IMR-90 (cell line): Measurements from ENCODE around the gene MKNK2. TPM values are rescaled to one million over a fixed set of nuclear protein-coding genes. Genes with fewer than 3 reads are reported as not detected.

ENCODE experiments used
- ATAC-seq: fragments of 200-7000 bp; cut with Tn5 transposase; 2 replicates; pipeline ENCODE4 v1.9.1; 2020; ENCODE audit warnings: low read depth, mild to moderate bottlenecking, moderate library complexity
- BruUV-seq: library from RNA; stranded (reverse); fragments of 400-500 nt; replicated peaks from 2 replicates; lab custom pipeline; 2021; lab: Mats Ljungman, UMichigan
- CTCF ChIA-PET: fragments of 300-600 bp; formaldehyde crosslinking; extraction: SDS; loops from one replicate; lab custom pipeline; 2021; ENCODE audit warnings: antibody characterized with exemption; lab: Yijun Ruan, JAX
- POLR2A ChIA-PET: fragments of 300-600 bp; sonication (Branson Sonifier 250); formaldehyde crosslinking; loops from one replicate; lab custom pipeline; 2022; ENCODE audit warnings: antibody characterized with exemption; ENCODE audit not compliant: unreplicated experiment; lab: Charles Lee
- DNase-seq: peaks from one replicate; pipeline ENCODE4 v3.0.0; 2013
- H2AFZ ChIP-seq: replicated peaks from 2 replicates; pipeline ENCODE3; 2013; ENCODE audit warnings: low read length, mild to moderate bottlenecking; ENCODE audit not compliant: poor library complexity
- H2AK5ac ChIP-seq: 2 replicates; pipeline ENCODE4 v1.6.1; 2013; ENCODE audit warnings: low read depth, low read length, inconsistent platforms
- H2AK9ac ChIP-seq: replicated peaks from 2 replicates; pipeline ENCODE3; 2013; ENCODE audit warnings: mild to moderate bottlenecking, low read depth, low read length, moderate library complexity; ENCODE audit not compliant: poor library complexity
- H2BK120ac ChIP-seq: 2 replicates; pipeline ENCODE4 v1.6.1; 2013; ENCODE audit warnings: low read depth, low read length, inconsistent platforms
- H2BK15ac ChIP-seq: 3 replicates; pipeline ENCODE4 v1.6.1; 2013; ENCODE audit warnings: low read depth, low read length, inconsistent platforms
- H2BK20ac ChIP-seq: 2 replicates; pipeline ENCODE4 v1.6.1; 2013; ENCODE audit warnings: low read depth, mild to moderate bottlenecking, inconsistent platforms, low read length, moderate library complexity
- H2BK5ac ChIP-seq: 2 replicates; pipeline ENCODE4 v1.6.1; 2013; ENCODE audit warnings: mild to moderate bottlenecking, low read depth, low read length, inconsistent platforms; ENCODE audit not compliant: poor library complexity, severe bottlenecking
- H3K14ac ChIP-seq: replicated peaks from 2 replicates; pipeline ENCODE4 v1.6.1; 2013; ENCODE audit warnings: low read depth, low read length, inconsistent platforms
- H3K18ac ChIP-seq: 2 replicates; pipeline ENCODE4 v1.6.1; 2013; ENCODE audit warnings: low read depth, low read length, control low read depth
- H3K23ac ChIP-seq: 2 replicates; pipeline ENCODE4 v1.6.1; 2013; ENCODE audit warnings: low read depth, low read length, inconsistent platforms
- H3K27ac ChIP-seq: 2 replicates; pipeline ENCODE4 v1.5.1; 2013; ENCODE audit warnings: mild to moderate bottlenecking, control low read depth, low read length; ENCODE audit not compliant: insufficient read depth
- H3K27me3 ChIP-seq: 2 replicates; pipeline ENCODE4 v1.6.1; 2013; ENCODE audit warnings: low read length; ENCODE audit not compliant: control insufficient read depth, insufficient read depth
- H3K36me3 ChIP-seq: 2 replicates; pipeline ENCODE4 v1.6.1; 2013; ENCODE audit warnings: low read length, mixed read lengths; ENCODE audit not compliant: control insufficient read depth, insufficient read depth
- H3K4ac ChIP-seq: 2 replicates; pipeline ENCODE4 v1.6.1; 2013; ENCODE audit warnings: low read depth, low read length, inconsistent platforms
- H3K4me1 ChIP-seq: 2 replicates; pipeline ENCODE4 v1.6.1; 2013; ENCODE audit warnings: low read length, mixed read lengths; ENCODE audit not compliant: control insufficient read depth, insufficient read depth
- H3K4me2 ChIP-seq: 2 replicates; pipeline ENCODE4 v1.6.1; 2013; ENCODE audit warnings: low read depth, mild to moderate bottlenecking, control low read depth, low read length, moderate library complexity
- H3K4me3 ChIP-seq: 2 replicates; pipeline ENCODE4 v1.5.1; 2013; ENCODE audit warnings: low read depth, mild to moderate bottlenecking, control low read depth, low read length, moderate library complexity; ENCODE audit not compliant: insufficient read depth
- H3K56ac ChIP-seq: 2 replicates; pipeline ENCODE4 v1.6.1; 2013; ENCODE audit warnings: low read length, inconsistent platforms; ENCODE audit not compliant: insufficient read depth; ENCODE audit errors: extremely low read depth
- H3K79me1 ChIP-seq, 2 experiments: 2 replicates each; pipeline ENCODE4 v1.6.1; 2013; ENCODE audit warnings: low read length in 2 of 2, inconsistent platforms in 1 of 2, low read depth in 1 of 2
- H3K9ac ChIP-seq: 2 replicates; pipeline ENCODE4 v1.6.1; 2013; ENCODE audit warnings: low read depth, low read length, control low read depth
- H3K9me1 ChIP-seq: 2 replicates; pipeline ENCODE4 v1.6.1; 2013; ENCODE audit warnings: low read length, inconsistent platforms; ENCODE audit not compliant: insufficient read depth
- H3K9me3 ChIP-seq: 2 replicates; pipeline ENCODE4 v1.6.1; 2013; ENCODE audit warnings: low read length; ENCODE audit not compliant: control insufficient read depth, insufficient read depth
- H4K20me1 ChIP-seq: 2 replicates; pipeline ENCODE4 v1.6.1; 2013; ENCODE audit warnings: low read length, inconsistent platforms; ENCODE audit not compliant: insufficient read depth
- H4K5ac ChIP-seq: 2 replicates; pipeline ENCODE4 v1.6.1; 2013; ENCODE audit warnings: mild to moderate bottlenecking, low read depth, low read length, control low read depth
- H4K8ac ChIP-seq, 2 experiments: 2 replicates each; pipeline ENCODE4 v1.6.1; 2013; ENCODE audit warnings: low read depth in 2 of 2, low read length in 2 of 2, control low read depth in 1 of 2, inconsistent platforms in 1 of 2
- H4K91ac ChIP-seq: 2 replicates; pipeline ENCODE4 v1.6.1; 2013; ENCODE audit warnings: low read depth, low read length, inconsistent platforms; ENCODE audit not compliant: insufficient read depth
- BHLHE40 ChIP-seq: fragments of 150-350 bp; IDR thresholded peaks from 2 replicates; pipeline ENCODE4 v1.6.1; 2016; ENCODE audit warnings: mild to moderate bottlenecking, low read depth, low read length
- CEBPB ChIP-seq: IDR thresholded peaks from 2 replicates; pipeline ENCODE4 v1.6.1; 2012; ENCODE audit warnings: low read depth, low read length, improper control_type of control experiment
- CHD1 ChIP-seq: IDR thresholded peaks from 2 replicates; pipeline ENCODE4 v1.6.1; 2012; ENCODE audit warnings: low read depth, low read length, improper control_type of control experiment
- FOS ChIP-seq: fragments of 150-350 bp; IDR thresholded peaks from 2 replicates; pipeline ENCODE4 v1.6.1; 2016; ENCODE audit warnings: low read depth, low read length
- MAFK ChIP-seq: IDR thresholded peaks from 2 replicates; pipeline ENCODE4 v1.6.1; 2012; ENCODE audit warnings: low read depth, low read length, improper control_type of control experiment
- MAZ ChIP-seq: IDR thresholded peaks from 2 replicates; pipeline ENCODE4 v1.6.1; 2012; ENCODE audit warnings: low read depth, mild to moderate bottlenecking, low read length, improper control_type of control experiment, moderate library complexity, borderline replicate concordance
- MXI1 ChIP-seq: IDR thresholded peaks from 2 replicates; pipeline ENCODE4 v1.6.1; 2012; ENCODE audit warnings: low read depth, mild to moderate bottlenecking, low read length, moderate library complexity, borderline replicate concordance
- NFE2L2 ChIP-seq: fragments of 150-350 bp; IDR thresholded peaks from 2 replicates; pipeline ENCODE4 v1.6.1; 2016; ENCODE audit warnings: low read depth, mild to moderate bottlenecking, low read length
- POLR2A ChIP-seq: IDR thresholded peaks from 2 replicates; pipeline ENCODE4 v1.6.1; 2012; ENCODE audit warnings: mild to moderate bottlenecking, low read depth, low read length
- RAD21 ChIP-seq: IDR thresholded peaks from 2 replicates; pipeline ENCODE4 v1.6.1; 2012; ENCODE audit warnings: low read length, improper control_type of control experiment
- RCOR1 ChIP-seq: IDR thresholded peaks from 2 replicates; pipeline ENCODE4 v1.6.1; 2012; ENCODE audit warnings: mild to moderate bottlenecking, low read length, improper control_type of control experiment; ENCODE audit not compliant: insufficient replicate concordance
- RFX5 ChIP-seq: IDR thresholded peaks from 2 replicates; pipeline ENCODE4 v1.8.0; 2012; ENCODE audit warnings: low read depth, mild to moderate bottlenecking, low read length, moderate library complexity
- SMC3 ChIP-seq: fragments of 150-350 bp; IDR thresholded peaks from 2 replicates; pipeline ENCODE4 v1.6.1; 2016; ENCODE audit warnings: low read depth, mild to moderate bottlenecking, antibody characterized with exemption, low read length, moderate library complexity
- WGBS, 2 experiments: methylation state at CpG; one replicate each; pipeline versions ENCODE4 v1.1.5 to v1.1.7; 2013; ENCODE audit warnings: missing lambda C conversion rate in 2 of 2; ENCODE audit not compliant: insufficient read length in 1 of 2; ENCODE audit errors: extremely low coverage in 2 of 2; 5-methylcytosine and 5-hydroxymethylcytosine counted together
- dilution Hi-C: fragments of 300-500 bp; cut with HindIII; formaldehyde crosslinking; loops from one replicate; pipeline ENCODE4 v1.14.3; 2018; ENCODE audit warnings: low sequenced_read_pairs; ENCODE audit not compliant: unreplicated experiment
- in situ Hi-C: fragments of 300-500 bp; cut with MboI; formaldehyde crosslinking; loops from 3 replicates; pipeline ENCODE4 v1.14.3; 2019; ENCODE audit warnings: low sequenced_read_pairs, inconsistent platforms, mixed read lengths
- intact Hi-C: fragments of 100-400 bp; cut with micrococcal nuclease; formaldehyde crosslinking; loops from 2 replicates; pipeline ENCODE4 v1.10.0; 2022
- polyA plus RNA-seq, 3 experiments: library from polyadenylated mRNA; depleted of rRNA; stranded (reverse); fragments of >200 nt; gene quantifications; 2 replicates each; pipeline ENCODE4 v1.2.3, GENCODE V29; 2012; ENCODE audit warnings: low replicate concordance in 1 of 3
- total RNA-seq: library from RNA; depleted of rRNA; stranded (reverse); fragments of >200 nt; gene quantifications from 2 replicates; pipeline ENCODE4 v1.2.3, GENCODE V29; 2012
- TF ChIP-seq, protein P1 (sequence below): fragments of 150-350 bp; IDR thresholded peaks from 2 replicates; pipeline ENCODE4 v1.6.1; 2017; ENCODE audit warnings: mild to moderate bottlenecking, antibody characterized with exemption, low read length, low read depth
- TF ChIP-seq, protein P2 (sequence below): conservative IDR thresholded peaks from 2 replicates; pipeline ENCODE4 v1.5.1; 2012; ENCODE audit warnings: mild to moderate bottlenecking, low read depth, low read length, improper control_type of control experiment
- TF ChIP-seq, protein P3 (sequence below): fragments of 150-350 bp; IDR thresholded peaks from 2 replicates; pipeline ENCODE4 v1.6.1; 2016; ENCODE audit warnings: low read depth, mild to moderate bottlenecking, low read length, moderate library complexity, borderline replicate concordance

MKNK2 gene
- total and polyA plus RNA-seq, 2 of the 4 experiments (the other 2 are of a cell fraction): 21.9 to 31.8 TPM

DNA sequence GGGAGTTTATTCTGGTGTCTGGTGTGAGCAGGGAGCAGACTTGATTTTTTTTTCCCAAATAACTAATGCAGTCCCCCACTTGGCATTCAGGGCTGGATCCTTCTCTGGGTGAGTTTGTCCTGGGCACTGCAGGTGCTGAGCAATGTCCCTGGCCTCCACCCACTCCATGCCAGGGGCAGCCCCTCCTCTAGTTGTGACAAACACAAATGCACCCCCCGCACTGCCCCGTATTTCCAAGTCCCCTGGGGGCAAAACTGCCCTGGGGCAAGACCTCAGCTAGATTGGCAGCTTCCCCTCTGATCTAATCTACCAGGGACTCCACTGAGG, 38.6 kb upstream of the MKNK2 start:
- Histone ChIP-seq H3K4me3 (no peak overlapping the region), H3K27ac (no peak overlapping the region), H3K4ac (no peak overlapping the region), H2BK120ac (no peak overlapping the region), H3K14ac (no peak overlapping the region), H3K79me1 (peaks cover 26 to 83% of the 10 kb centered on the region in 2 experiments), H3K9me3 (no peaks in the 10 kb centered on the region), H3K36me3 (peaks cover 11% of the 10 kb centered on the region; the same call in 1 of the 2 replicates), H2BK5ac (no peak overlapping the region), H3K9me1 (peaks cover 23% of the 10 kb centered on the region), H2BK20ac (no peak overlapping the region), H2AFZ (no peak overlapping the region), H4K20me1 (peaks cover 26% of the 10 kb centered on the region), H4K91ac (no peak overlapping the region), H4K5ac (no peak overlapping the region), H2AK5ac (no peak overlapping the region), H2BK15ac (no peak overlapping the region), H3K4me2 (no peak overlapping the region), H4K8ac (no peak overlapping the region), H3K9ac (no peak overlapping the region), H3K18ac (no peak overlapping the region), H3K4me1 (peaks cover 9% of the 10 kb centered on the region), H3K23ac (no peak overlapping the region), H3K56ac (no peak overlapping the region), H2AK9ac (peak overlapping the region; percentile 96), H3K27me3 (no peaks in the 10 kb centered on the region)
- dilution Hi-C loops: no loop called here
- BruUV-seq: no TSS peak
- WGBS, 2 experiments: no CpG with 5 or more reads among the region's 2 CpGs
- ATAC-seq: no peak
- POLR2A ChIA-PET: no interaction called here
- TF ChIP-seq, protein P1, sequence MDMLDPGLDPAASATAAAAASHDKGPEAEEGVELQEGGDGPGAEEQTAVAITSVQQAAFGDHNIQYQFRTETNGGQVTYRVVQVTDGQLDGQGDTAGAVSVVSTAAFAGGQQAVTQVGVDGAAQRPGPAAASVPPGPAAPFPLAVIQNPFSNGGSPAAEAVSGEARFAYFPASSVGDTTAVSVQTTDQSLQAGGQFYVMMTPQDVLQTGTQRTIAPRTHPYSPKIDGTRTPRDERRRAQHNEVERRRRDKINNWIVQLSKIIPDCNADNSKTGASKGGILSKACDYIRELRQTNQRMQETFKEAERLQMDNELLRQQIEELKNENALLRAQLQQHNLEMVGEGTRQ: no peak
- no peak for TF ChIP-seq FOS
- TF ChIP-seq MAZ: no peak
- no peak for TF ChIP-seq RFX5
- no peak for TF ChIP-seq SMC3
- no peak for TF ChIP-seq BHLHE40
- no peak for TF ChIP-seq CHD1
- TF ChIP-seq CEBPB: no peak
- TF ChIP-seq MXI1: no peak
- TF ChIP-seq RAD21: no peak
- no peak for TF ChIP-seq MAFK
- no peak for TF ChIP-seq POLR2A
- TF ChIP-seq, protein P2, sequence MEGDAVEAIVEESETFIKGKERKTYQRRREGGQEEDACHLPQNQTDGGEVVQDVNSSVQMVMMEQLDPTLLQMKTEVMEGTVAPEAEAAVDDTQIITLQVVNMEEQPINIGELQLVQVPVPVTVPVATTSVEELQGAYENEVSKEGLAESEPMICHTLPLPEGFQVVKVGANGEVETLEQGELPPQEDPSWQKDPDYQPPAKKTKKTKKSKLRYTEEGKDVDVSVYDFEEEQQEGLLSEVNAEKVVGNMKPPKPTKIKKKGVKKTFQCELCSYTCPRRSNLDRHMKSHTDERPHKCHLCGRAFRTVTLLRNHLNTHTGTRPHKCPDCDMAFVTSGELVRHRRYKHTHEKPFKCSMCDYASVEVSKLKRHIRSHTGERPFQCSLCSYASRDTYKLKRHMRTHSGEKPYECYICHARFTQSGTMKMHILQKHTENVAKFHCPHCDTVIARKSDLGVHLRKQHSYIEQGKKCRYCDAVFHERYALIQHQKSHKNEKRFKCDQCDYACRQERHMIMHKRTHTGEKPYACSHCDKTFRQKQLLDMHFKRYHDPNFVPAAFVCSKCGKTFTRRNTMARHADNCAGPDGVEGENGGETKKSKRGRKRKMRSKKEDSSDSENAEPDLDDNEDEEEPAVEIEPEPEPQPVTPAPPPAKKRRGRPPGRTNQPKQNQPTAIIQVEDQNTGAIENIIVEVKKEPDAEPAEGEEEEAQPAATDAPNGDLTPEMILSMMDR: no peak
- TF ChIP-seq, protein P3, sequence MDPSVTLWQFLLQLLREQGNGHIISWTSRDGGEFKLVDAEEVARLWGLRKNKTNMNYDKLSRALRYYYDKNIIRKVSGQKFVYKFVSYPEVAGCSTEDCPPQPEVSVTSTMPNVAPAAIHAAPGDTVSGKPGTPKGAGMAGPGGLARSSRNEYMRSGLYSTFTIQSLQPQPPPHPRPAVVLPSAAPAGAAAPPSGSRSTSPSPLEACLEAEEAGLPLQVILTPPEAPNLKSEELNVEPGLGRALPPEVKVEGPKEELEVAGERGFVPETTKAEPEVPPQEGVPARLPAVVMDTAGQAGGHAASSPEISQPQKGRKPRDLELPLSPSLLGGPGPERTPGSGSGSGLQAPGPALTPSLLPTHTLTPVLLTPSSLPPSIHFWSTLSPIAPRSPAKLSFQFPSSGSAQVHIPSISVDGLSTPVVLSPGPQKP: no peak
- no peak for TF ChIP-seq NFE2L2
- no peak for TF ChIP-seq RCOR1
- intact Hi-C loops: no loop called here
- no peak for DNase-seq
- in situ Hi-C loops: no loop called here
- CTCF ChIA-PET: no interaction called here
